Femur (tissue), 1 donor: ENCODE results near the gene MAPKAPK3.
"Not testable (repeated sequence)": the region's sequence is repeated elsewhere in the genome, so short reads cannot be mapped to it uniquely, and the experiment has no call there.

Source experiments
- DNase-seq: peaks from one replicate; pipeline ENCODE4 v3.0.0-alpha.2; 2017

The MAPKAPK3 gene

DNA sequence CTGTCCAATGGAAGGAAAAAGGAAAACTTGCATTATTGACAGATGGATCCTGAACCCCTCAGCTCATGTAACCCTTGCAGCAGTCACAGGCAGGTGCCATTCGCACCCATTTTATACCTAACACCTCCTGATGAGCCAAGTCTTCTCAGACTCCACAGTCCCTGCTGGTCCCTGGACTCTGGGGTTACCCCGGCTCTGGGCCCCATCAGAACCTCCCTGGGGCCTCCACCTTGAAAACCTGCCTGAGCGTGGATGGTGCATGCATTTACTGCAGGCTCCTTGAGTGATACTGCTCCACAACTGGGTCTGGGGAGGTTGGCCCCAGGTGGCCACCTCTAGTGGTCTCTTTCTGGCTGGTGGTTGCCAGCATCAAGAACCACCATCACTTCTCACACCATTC is 41.9 kb downstream of the MAPKAPK3 start:
- no peak for DNase-seq

DNA sequence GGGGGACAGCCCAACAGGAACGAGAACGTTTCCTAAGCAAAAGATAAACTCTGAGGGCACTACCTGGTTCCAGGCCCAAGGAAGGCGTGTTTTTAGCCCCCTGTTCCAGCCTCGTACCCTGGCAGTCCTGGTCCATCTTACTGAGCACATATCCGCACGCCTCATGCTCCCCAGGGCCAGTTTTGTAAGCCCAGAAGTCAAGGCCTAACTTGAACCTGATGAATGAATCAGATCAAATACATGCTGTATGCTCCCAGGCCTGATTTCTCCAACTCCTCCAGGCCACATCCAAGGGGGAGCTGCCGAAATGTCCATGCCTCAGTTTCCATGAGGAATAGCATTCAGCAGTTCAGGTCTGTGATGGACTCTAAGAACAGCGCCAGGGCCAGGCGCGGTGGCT is 43.4 kb downstream of the MAPKAPK3 start:
- DNase-seq, result no peak

- no peak for DNase-seq
Measured at GRCh38 chr3:50661321-50661837, 44.4 kb downstream of the MAPKAPK3 start.

DNA sequence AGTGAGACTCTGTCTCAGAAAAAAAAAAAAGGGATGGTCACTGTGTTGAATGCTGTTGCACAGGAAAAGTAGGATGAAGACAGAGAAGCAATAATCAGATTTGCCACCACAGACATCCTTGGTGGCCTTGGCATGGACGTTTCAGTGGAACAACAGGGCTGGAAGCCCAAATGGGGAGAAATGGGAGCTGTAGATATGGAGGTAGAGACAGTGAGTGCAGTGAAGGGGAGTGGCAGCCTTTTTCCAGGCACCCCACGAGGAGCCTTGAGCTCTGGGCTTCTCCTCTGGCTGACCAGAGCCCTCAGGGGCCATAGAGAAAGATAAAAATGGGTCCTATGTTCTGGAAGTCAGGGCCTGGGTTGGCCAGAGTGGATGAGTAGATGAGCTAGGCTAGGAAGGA is 45.5 kb downstream of the MAPKAPK3 start:
- DNase-seq, result no peak

DNA sequence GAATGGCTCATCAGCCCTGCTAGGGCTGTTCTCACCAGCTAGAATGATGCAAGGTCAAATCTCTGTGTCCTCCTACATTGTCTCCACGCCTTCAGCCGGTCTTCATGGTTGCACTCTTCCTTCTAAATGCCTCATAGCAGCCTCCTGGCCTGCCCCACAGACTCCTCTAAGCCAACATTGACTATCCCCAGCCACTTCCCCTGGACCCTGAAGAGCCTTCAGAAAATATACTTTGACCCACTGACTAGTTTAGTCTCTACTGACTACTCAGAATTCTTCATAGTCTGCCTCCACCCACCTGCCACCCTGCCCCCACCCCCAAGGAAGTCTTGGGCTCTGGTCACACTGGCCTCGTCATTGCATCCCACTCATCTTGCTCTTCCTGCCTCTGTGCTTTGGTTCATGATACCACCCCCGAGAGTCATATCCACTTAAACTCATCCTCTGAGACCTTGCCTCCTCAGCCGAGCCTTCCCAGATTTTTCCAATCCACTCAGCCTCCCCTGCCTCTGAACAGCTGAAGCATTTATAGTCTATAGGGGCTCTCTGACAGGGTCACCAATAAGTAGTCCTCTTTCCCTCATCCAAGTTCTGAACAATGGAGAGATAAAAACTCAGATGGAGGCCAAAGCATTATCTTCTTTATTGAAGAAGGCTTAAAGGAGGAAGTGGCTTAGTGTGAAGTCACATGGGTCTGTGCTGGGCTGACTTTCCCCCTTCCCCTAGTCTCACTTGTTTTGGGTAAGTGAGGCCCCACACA is 48.3 kb downstream of the MAPKAPK3 start:
- DNase-seq, result no peak

DNA sequence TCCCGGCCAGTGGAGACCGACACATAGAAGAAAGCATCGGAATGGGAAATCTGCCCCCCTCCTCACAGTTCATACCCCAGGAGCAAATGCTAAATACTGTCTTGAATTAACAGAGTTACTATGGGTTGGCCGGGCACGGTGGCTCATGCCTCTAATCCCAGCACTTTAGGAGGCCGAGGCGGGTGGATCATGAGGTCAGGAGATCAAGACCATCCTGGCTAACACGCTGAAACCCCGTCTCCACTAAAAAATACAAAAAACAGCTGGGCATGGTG is 48.8 kb downstream of the MAPKAPK3 start:
- peak; percentile 12 for DNase-seq

GRCh38 chr3:50666837-50667236 is 49.9 kb downstream of the MAPKAPK3 start:
- DNase-seq, result no peak

DNA sequence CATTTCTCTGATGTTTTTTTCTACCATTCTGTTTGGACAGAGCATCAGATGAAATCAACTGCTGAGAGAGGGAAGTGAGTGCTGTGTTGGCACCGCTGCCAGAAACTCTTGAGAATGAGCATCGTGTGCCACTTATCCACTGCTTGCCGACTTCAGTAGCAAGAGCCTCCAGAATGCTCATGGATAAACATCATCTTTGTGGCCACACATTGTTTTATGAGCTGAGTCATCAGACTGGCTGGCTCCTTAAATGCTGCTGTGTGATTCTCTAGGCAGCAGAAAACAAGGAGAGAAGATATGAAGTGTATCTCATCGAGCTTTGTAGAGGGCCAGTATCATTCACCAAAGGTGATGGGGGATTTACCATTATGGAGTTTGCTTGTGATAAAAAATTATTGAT is 54.4 kb downstream of the MAPKAPK3 start:
- no peak for DNase-seq

- no peak for DNase-seq
Measured at GRCh38 chr3:50672656-50673055, 55.7 kb downstream of the MAPKAPK3 start.

GRCh38 chr3:50673931-50674330 is 57.0 kb downstream of the MAPKAPK3 start:
- no peak for DNase-seq

DNA sequence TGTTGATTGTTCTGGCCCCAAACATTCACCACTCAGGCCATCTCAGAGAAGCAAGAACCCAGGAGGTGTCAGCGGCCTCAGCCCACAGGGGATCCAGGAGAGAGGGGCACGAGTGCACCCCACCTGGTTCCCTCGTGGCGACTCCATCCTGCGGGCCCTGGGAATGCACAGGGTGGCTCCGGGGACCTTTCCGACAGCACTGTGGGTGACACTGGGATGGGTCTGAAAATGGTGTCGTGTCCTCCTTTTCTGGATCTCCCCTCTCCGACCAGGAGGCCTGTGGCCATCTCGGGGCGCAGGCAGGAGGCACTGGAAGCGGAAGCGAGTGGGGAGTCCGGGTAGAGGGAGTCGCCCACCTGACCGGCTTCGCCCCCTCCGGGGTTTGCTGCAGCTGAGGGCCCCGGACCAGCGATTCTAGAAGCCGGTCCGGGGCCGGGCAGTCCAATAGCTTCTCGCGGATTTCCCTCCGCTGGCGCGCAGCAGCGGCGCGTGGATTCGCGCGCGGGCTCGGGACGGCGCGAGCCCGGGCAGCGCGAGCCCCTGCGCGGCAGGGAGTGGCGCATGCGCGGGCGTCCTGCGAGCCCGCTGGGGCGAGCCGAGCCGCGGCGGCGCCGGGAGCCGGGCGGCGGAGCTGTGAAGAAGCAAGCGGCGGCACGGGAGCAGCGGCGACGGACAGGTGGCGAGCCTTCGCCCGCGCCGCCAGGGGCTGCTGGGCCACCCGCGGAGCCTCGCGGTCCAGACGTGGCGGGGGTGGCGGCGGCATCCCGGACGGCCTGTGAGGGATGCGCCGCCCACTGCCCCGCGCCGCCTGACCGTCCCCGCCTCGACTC is 57.6 kb downstream of the MAPKAPK3 start, which contains the start of gene DOCK3:
TSS of gene DOCK3 (plus strand) at position 579 of the 830 bp plus-strand sequence. CDS start 337 bp downstream, outside the sequence.
- peak; percentile 58 for DNase-seq

DNA sequence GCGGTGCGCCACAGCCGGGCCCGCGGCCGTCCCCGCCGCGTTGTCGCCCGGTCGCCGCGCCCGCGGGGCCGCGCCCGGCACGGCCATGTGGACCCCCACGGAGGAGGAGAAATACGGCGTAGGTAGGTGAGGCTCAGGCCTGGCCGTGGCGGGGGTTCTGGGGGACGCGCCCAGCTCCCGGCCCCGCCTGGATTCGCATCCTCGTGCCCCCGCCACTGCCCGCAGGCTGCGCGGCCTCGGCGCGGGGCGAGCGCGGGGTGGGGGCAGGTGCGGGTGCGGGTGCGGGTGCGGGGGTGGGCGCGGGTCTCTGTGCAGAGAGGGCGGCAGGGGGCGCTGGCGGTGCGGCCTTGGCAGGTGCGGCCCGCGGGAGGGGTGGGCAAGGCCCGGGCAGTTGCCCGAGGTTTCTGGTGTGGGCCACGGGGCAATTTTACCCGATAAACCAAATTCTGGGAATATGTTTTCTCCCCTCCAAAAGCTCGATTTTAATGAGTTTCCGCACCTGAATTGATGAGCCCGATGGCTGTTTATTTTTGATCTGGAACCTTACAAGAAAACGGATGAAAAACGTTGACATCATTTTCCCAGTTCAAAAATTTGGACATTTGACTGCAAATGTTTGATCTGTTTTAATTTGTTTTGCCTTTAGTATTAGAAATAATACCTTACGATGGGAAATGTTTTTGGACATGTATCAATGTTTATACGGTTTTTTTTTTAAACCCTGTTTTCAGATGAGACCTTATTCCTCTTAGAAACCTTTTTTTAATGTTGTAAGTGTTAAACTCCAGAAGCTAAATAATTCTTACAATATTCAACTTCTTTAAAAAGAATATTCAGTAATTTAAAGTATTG is 58.5 kb downstream of the MAPKAPK3 start:
- DNase-seq, result no peak

GRCh38 chr3:50676031-50676705 is 59.2 kb downstream of the MAPKAPK3 start:
- no peak for DNase-seq

GRCh38 chr3:50687127-50687751 is 70.3 kb downstream of the MAPKAPK3 start:
- no peak for DNase-seq

GRCh38 chr3:50687916-50688315 is 71.0 kb downstream of the MAPKAPK3 start:
- DNase-seq, result no peak

- DNase-seq, result not testable (repeated sequence)
Measured at GRCh38 chr3:50688602-50689001, 71.7 kb downstream of the MAPKAPK3 start.

DNA sequence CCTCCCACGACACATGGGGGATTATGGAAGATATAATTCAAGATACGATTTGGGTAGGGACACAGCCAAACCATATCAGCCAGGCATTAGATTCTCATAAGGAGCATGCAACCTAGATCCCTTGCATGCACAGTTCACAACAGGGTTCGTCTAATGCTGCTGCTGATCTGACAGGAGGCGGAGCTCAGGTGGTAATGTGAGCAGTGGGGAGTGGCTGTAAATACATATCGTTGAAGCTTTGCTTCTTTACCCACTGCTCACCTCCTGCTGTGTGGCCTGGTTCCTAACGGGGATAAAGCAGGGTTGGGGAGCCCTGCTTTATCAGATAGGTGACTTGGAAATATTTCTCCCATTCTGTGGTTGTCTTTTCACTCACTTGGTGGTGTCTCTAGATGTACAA is 72.6 kb downstream of the MAPKAPK3 start:
- no peak for DNase-seq

GRCh38 chr3:50695031-50695430 is 78.1 kb downstream of the MAPKAPK3 start:
- DNase-seq, result no peak

DNA sequence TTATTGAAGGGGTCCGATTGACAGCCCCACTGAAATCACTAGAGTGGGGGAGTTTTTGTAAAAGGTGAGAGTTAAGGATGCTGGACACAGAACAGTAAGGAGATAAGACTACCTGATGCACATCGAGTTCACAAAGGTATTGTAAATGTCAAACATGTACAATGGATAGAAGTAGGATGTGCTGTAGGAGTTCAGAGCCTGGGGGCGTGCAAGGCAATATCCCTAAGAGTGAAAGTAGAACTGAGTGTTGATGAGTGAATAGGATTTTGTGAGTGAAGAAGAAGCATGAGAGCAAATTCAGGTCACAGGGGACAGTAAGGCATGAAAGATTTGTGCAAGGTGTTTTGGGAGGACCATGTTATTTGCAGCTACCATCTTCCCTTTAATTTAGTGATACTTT is 79.3 kb downstream of the MAPKAPK3 start:
- DNase-seq, result no peak

DNA sequence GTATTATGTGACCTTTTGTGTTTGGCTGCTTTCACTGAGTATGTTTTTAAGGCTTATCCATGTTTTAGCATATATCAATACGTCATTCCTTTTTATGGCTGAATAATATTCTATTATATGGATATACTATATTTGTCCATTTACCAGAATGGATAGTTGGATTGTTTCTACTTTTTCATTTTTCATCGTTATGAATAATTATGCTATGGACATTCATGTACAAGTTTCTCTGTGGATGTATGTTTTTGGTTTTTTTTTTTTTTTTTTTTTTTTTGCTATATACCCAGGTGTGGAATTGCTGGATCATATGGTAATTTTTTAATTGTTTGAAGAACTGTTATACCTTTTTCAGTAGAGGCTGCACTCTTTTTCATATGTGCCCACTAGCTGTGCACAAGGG is 81.3 kb downstream of the MAPKAPK3 start:
- DNase-seq, result no peak
